ENCODE data around the gene MYO18B.

The MYO18B gene

DNA sequence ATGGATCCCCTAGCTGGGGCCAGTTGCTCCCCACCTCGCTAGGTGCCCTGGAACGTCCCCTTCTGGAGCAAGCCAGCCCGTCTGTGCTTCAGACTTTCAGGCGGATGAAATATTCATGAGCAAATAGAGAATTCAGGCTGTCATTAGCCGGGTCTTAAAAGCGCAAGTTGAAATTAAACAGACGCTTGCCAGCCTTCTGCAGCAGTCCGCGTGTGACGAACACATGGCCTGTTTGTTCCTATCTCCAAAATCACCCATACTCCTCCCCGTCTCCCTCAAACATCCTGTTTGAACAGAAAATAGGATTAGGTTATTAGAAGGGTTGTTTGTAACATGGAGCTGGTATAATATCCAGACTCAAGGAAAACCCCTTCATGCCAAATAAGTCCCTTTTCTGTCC lies 38.7 kb downstream of the MYO18B start:
- Histone ChIP-seq H4K20me1 (ENCODE audit: insufficient read depth, low read length) (no peaks in the 10 kb centered on the region), H3K9me3 (ENCODE audit: insufficient read depth, low read length) (no peaks in the 10 kb centered on the region), H3K79me2 (ENCODE audit: low read length) (no peaks in the 10 kb centered on the region), H3K36me3 (replicated peaks; ENCODE audit: low read depth, low read length) (peaks cover 79% of the 10 kb centered on the region), H3K27me3 (ENCODE audit: low read depth, low read length) (no peaks in the 10 kb centered on the region), H2AFZ (ENCODE audit: low read depth, low read length) (no peak overlapping the region), H3K4me2 (ENCODE audit: low read length) (no peak overlapping the region), H3K27ac (ENCODE audit: low read length) (no peak overlapping the region), H3K4me1 (ENCODE audit: low read length) (no peaks in the 10 kb centered on the region), H3K4me3 (ENCODE audit: low read length) (no peak overlapping the region), H3K9ac (ENCODE audit: low read length) (no peak overlapping the region)
- TF ChIP-seq, protein P1, sequence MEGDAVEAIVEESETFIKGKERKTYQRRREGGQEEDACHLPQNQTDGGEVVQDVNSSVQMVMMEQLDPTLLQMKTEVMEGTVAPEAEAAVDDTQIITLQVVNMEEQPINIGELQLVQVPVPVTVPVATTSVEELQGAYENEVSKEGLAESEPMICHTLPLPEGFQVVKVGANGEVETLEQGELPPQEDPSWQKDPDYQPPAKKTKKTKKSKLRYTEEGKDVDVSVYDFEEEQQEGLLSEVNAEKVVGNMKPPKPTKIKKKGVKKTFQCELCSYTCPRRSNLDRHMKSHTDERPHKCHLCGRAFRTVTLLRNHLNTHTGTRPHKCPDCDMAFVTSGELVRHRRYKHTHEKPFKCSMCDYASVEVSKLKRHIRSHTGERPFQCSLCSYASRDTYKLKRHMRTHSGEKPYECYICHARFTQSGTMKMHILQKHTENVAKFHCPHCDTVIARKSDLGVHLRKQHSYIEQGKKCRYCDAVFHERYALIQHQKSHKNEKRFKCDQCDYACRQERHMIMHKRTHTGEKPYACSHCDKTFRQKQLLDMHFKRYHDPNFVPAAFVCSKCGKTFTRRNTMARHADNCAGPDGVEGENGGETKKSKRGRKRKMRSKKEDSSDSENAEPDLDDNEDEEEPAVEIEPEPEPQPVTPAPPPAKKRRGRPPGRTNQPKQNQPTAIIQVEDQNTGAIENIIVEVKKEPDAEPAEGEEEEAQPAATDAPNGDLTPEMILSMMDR (IDR thresholded peaks at IDR 0.05; ENCODE audit: low read depth, low read length): no peak
- TF ChIP-seq EZH2phosphoT487 (IDR thresholded peaks at IDR 0.05; ENCODE audit: low read depth): no peak

DNA sequence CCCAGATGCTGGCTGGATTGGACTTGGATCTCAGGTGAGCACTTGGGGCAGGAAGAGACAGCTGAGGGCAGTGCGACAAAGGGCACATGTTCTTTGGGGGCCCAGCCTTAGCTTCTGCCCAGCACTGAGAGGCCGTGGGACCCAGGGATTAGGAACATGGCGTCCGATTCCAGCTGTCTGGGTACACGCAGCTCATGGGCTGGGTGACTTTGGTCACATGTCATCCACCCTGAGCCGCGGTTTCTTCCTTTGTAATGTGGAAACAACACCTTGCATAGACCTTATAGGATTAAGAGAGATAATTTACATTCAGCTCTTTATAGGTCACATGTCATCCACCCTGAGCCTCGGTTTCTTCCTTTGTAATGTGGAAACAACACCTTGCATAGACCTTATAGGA lies 39.8 kb downstream of the MYO18B start:
- no peaks in the 10 kb centered on the region for H4K20me1 ChIP-seq (ENCODE audit: insufficient read depth, low read length)
- H3K79me2 ChIP-seq (ENCODE audit: low read length): no peaks in the 10 kb centered on the region
- TF ChIP-seq EZH2phosphoT487 (IDR thresholded peaks at IDR 0.05; ENCODE audit: low read depth): no peak
- TF ChIP-seq, protein P1 (IDR thresholded peaks at IDR 0.05; ENCODE audit: low read depth, low read length): no peak
- H3K9ac ChIP-seq (ENCODE audit: low read length): no peak overlapping the region
- H3K36me3 ChIP-seq (replicated peaks; ENCODE audit: low read depth, low read length): peaks cover 80% of the 10 kb centered on the region
- no peaks in the 10 kb centered on the region for H3K27me3 ChIP-seq (ENCODE audit: low read depth, low read length)
- H3K4me1 ChIP-seq (ENCODE audit: low read length): no peaks in the 10 kb centered on the region
- H3K4me2 ChIP-seq (ENCODE audit: low read length): no peak overlapping the region
- H2AFZ ChIP-seq (ENCODE audit: low read depth, low read length): no peak overlapping the region
- H3K4me3 ChIP-seq (ENCODE audit: low read length): no peak overlapping the region
- no peak overlapping the region for H3K27ac ChIP-seq (ENCODE audit: low read length)
- no peaks in the 10 kb centered on the region for H3K9me3 ChIP-seq (ENCODE audit: insufficient read depth, low read length)

DNA sequence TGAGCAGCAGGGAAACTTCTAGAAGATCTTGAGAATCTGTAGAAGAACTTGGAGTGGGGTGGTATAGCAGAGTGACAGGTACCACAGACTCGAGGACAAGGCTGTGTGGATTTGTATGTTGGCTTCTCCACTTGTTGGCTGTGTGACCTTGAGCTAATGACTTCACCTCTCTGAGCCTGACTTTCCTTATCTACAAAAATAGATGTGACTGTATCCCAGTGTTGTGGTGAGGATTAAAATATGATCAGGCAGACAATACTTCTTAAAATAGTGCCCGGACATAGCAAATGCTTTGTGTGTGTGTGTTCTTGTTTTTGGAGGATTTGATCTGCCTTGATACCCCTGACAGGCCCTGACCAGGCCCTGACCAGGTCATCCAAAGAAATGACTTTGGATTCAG lies 40.8 kb downstream of the MYO18B start:
- peaks cover 75% of the 10 kb centered on the region for H3K36me3 ChIP-seq (replicated peaks; ENCODE audit: low read depth, low read length)
- H3K27ac ChIP-seq (ENCODE audit: low read length): no peak overlapping the region
- H4K20me1 ChIP-seq (ENCODE audit: insufficient read depth, low read length): no peaks in the 10 kb centered on the region
- H3K9me3 ChIP-seq (ENCODE audit: insufficient read depth, low read length): no peaks in the 10 kb centered on the region
- H2AFZ ChIP-seq (ENCODE audit: low read depth, low read length): no peak overlapping the region
- H3K4me2 ChIP-seq (ENCODE audit: low read length): no peak overlapping the region
- H3K27me3 ChIP-seq (ENCODE audit: low read depth, low read length): no peaks in the 10 kb centered on the region
- no peaks in the 10 kb centered on the region for H3K4me1 ChIP-seq (ENCODE audit: low read length)
- no peak overlapping the region for H3K4me3 ChIP-seq (ENCODE audit: low read length)
- TF ChIP-seq, protein P1 (IDR thresholded peaks at IDR 0.05; ENCODE audit: low read depth, low read length): no peak
- TF ChIP-seq EZH2phosphoT487 (IDR thresholded peaks at IDR 0.05; ENCODE audit: low read depth): no peak
- H3K9ac ChIP-seq (ENCODE audit: low read length): no peak overlapping the region
- no peaks in the 10 kb centered on the region for H3K79me2 ChIP-seq (ENCODE audit: low read length)

DNA sequence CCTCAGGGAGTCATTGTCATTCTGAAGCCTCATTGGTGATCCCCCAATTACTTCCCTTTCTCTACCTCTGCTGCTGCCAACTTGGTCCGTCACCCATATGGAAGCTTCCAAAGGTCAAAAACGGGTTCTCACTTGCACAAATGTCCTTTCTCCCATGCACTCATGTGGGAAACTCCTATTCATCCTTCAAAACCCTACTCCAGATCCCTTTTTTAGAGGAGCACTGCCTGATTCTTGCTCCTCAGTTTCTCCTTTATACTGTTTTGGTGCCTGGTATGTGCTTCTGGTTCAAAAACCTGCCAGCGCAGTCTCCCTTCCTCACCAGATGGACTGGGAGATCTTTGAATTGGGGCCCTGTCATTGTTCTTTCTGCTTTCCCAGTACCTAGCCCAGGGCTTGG lies 41.9 kb downstream of the MYO18B start:
- Histone ChIP-seq H3K4me2 (ENCODE audit: low read length) (no peak overlapping the region), H3K9ac (ENCODE audit: low read length) (no peak overlapping the region), H3K4me3 (ENCODE audit: low read length) (no peak overlapping the region), H2AFZ (ENCODE audit: low read depth, low read length) (no peak overlapping the region), H3K36me3 (replicated peaks; ENCODE audit: low read depth, low read length) (peaks cover 75% of the 10 kb centered on the region), H4K20me1 (ENCODE audit: insufficient read depth, low read length) (no peaks in the 10 kb centered on the region), H3K27ac (ENCODE audit: low read length) (no peak overlapping the region), H3K27me3 (ENCODE audit: low read depth, low read length) (no peaks in the 10 kb centered on the region), H3K9me3 (ENCODE audit: insufficient read depth, low read length) (no peaks in the 10 kb centered on the region), H3K79me2 (ENCODE audit: low read length) (no peaks in the 10 kb centered on the region), H3K4me1 (ENCODE audit: low read length) (no peaks in the 10 kb centered on the region)
- TF ChIP-seq, protein P1 (IDR thresholded peaks at IDR 0.05; ENCODE audit: low read depth, low read length): no peak
- no peak for TF ChIP-seq EZH2phosphoT487 (IDR thresholded peaks at IDR 0.05; ENCODE audit: low read depth)
